GM11168 (cell line): Measurements from ENCODE around the gene SMTN.
"Not testable (repeated sequence)": the region's sequence is repeated elsewhere in the genome, so short reads cannot be mapped to it uniquely, and the experiment has no call there.

ENCODE experiments used
- in situ Hi-C: fragments of 300-500 bp; cut with MboI; formaldehyde crosslinking; loops from one replicate; pipeline ENCODE4 v1.12.0; 2022; ENCODE audit warnings: low sequenced_read_pairs; ENCODE audit not compliant: unreplicated experiment

The SMTN gene

DNA sequence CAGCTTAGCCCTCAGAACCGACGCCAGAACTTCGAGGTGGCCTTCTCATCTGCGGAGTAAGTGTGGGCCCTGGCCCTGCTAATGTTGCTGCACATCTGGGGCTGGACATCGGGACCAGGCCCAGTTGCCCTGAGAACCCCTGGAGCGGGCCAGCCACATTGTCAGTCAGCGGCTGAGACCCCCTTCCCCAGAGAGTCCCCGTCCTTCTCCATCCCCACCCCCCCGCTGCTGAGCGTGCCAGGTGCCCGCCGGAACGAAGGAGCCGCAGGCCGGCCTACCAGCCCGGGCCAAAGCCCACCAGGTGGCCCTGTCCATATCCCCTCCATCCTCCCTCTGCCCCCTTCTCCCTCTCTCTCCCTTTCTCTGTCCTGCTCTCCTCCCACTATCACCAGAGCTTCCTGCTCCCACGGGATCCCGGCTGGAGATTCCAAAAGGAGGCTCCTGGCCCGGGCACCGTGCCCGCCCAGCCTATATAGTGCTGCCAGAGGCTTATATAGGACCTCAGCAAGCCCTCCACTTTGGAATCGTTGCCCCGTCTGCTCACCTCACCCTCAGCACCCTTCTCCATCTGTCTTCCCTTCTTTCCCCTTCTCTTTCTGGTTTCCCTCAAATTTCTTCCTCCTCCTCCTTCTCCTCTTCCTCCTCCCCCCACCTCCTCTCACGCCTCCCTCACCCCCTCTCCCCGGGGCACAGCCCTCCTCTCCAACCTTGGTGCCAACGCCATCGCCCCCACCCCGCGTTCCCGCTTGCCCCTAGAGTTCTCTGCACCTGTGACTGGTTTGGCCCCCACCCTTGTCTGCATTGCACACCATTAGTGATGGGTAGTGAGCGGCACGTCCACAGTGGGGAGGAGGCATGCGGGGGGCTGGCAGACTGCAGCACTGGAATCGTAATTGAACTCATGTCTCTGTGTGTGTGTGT is 19.0 kb downstream of the SMTN start:
- in situ Hi-C loops: loop anchor here (10.0 kb wide), 1 partner anchor 165 kb away; no protein-coding TSS in a partner anchor

GRCh38 chr22:31100762-31101525 is 19.8 kb downstream of the SMTN start:
- in situ Hi-C loops: no loop called here

- in situ Hi-C loops: no loop called here
Measured at GRCh38 chr22:31102441-31103081, 21.4 kb downstream of the SMTN start.

- in situ Hi-C loops: no loop called here
Measured at GRCh38 chr22:31103111-31103510, 22.0 kb downstream of the SMTN start.

- in situ Hi-C loops: no loop called here
Measured at GRCh38 chr22:31103899-31104694, 23.0 kb downstream of the SMTN start.

GRCh38 chr22:31104869-31105268 is 23.8 kb downstream of the SMTN start:
- in situ Hi-C loops: no loop called here

DNA sequence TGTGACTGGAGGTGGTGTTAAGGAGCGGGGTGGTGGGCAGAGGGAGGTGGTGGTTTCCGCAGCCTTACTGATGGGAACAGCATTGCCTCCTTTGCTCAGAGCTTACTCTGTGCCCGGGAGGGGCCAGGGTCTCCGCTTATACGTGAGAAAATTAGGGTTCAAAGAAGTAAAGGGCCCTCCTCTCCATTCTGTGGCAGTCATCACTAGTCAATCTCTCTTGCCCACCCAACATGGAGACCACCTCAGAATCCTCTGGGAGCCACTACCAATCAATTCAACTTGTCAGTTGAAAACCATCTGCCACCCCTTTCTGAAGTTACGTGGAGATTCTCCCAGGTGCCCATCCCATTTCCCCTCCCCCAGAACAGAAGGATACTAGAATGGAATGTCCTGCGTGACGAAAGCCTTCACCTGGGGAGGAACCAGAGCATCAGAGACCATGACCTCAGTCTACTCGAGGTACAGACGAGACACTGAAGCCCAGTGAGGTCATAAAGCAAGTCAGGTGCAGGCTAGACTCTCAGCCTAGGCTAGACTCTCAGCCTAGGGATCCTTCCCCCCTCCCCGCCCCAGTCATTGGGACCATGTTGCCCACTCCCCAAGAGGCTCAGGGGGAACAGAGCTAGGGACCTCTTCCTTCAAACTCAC is 24.3 kb downstream of the SMTN start:
- in situ Hi-C loops: no loop called here

DNA sequence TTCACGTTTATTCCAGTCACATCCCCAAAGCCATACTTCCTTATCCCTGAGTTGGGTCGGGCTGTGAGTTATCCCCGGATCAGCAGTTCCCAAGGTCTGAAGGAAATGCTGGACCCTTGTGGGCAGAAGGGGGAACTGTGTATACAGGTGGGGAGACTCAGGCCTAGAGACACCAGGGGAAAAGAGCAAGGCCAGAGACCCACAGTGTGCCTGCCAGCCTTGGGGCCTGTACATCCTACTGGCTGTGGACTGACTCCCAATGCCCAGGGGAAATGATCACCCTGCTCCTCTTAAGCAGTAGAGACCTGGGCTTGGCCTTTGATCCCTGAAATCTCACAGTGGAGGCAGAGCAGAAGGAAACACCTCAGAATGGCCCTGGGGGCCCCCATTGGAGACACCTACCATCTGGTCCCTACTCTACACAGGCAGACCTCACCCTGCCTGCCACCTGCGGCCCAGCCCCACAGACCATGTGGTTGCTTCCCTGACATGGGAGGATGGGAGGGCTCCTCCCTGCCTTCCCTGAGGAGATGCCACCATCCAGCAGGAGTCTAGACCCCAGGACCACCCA is 25.0 kb downstream of the SMTN start:
- in situ Hi-C loops: no loop called here

DNA sequence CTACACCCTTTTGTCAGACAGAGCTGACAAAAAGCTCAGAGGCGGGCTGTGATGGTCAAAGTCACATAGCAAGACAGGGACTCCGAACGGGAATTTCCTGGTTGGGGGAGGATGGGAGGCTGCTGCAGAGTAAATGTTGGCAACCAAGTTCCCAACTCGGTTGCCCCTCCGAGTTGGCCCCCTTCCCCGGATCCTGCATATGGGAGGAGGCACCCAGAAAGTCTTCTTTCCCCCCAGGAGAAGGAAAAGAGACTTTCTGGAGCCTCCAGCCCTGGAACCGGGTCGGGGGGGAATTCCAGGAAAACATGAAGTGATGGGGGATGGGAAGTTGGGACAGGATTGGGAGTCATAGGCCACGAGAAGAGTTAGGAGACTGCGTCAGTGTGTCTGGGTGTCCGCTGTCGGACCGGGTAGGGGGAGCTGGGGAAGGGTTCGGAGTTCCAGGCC is 25.6 kb downstream of the SMTN start:
- in situ Hi-C loops: no loop called here

GRCh38 chr22:31107178-31107893 is 26.2 kb downstream of the SMTN start, which contains the start of gene SELENOM:
TSS of gene SELENOM (minus strand) at chr22:31107568. CDS start at chr22:31107505, 63 bp downstream.
- in situ Hi-C loops: no loop called here

DNA sequence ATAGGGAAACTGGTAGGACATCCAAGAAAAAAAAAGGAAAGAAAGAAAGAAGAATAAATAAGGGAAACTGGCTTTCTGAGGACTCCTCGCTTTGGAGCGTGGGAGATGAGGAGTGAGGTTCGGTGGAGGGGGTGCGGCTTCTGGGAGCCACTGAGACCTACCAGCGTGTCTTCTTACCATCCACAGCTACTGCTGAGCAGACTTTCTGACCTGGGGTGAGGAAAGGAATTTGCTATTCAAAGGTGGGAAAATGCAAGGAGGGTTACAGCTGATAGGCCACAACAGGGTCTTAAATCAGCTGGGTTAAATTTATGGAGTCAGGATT is 26.7 kb downstream of the SMTN start:
- in situ Hi-C loops: no loop called here

GRCh38 chr22:31112547-31113091 is 31.5 kb downstream of the SMTN start:
- in situ Hi-C loops: not testable (repeated sequence)

DNA sequence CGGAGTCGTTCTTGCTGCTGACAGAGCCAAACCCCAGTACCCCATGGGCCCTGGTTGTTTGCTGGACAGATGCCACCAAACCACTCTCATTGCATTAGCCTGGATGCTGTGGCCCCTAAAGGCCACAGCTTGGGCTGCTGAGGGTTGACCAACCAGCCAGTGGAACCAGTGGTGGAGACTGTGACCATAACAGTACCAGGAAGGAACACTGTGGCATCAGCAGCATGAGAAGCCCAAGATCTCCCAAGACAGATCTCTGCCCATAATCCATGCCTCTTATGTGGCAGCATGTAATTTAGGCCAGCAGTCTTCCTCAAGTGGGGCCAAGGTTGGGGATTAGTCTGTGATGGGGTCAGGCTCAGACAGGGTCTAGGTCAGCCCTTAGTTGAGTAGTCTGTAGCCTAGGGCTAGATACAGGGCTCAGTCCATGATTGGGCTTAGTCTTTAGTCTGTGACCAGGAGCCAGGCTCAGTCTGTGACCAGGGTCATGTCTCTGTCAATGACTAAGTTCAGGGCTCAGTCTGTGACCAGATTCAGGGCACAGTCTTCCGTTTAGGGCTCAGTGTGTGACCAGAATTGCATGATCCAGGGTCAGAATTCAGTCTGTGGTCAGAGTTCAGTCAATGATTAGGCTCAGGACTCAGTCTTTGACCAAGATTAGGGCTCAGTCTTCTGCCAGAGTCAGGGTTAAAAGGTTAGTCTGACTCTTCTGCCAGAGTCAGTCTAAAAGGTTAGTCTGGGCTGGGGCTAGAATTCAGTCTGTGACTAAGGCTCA is 37.1 kb downstream of the SMTN start:
- in situ Hi-C loops: no loop called here

DNA sequence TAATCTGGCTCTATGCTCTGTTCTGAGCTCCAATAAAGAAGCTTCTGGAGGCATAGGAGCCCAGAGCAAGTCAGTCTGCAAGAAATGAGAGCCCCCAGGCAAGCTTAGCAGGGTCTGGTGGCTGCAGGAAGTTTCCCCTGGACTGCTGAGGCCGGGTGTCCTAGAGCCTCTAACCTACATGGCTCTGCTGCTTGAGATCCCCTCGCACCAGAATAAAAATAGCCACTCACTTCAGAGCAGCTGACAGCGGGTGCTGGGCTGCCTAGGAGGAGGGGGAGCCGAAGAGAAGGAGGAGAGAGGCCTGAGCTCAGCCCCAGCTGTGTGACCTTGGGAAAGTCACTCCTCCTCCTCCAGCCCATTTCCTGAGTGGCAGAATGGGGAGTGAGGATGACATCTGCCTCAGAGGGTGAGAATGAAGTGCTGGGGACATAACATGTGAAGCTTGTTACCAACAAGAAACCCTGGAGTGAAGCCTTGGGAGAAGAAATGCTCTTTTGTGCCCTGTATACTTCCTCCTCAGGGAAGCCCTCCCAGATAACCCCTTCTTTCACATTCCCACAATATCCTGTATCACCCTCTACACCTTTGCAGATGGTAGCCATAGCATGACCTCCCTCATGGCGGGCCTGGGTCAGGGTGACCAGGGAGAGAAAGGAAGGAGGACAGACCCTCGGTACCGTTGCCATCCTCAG is 38.1 kb downstream of the SMTN start:
- in situ Hi-C loops: no loop called here

- in situ Hi-C loops: no loop called here
Measured at GRCh38 chr22:31120230-31120629, 39.1 kb downstream of the SMTN start.

DNA sequence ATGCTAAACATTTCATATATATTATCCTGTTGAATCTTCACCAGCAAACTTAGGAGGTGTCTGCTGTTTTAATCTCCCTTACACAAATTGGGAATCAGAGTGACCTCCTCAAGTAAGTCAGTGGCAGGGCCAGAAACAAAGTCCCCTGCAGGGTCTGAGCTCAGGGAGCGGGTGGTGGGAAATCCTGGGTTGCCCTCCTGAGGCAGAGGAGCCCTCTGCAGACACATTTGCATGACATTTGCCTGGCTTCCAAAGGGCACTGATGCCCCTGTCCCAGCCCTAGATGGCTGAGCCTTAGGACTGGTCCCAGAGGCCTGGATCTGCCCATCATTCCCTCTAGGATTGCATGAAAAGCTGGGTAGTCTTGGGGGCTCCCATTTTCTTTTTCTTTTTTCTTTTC is 39.5 kb downstream of the SMTN start:
- in situ Hi-C loops: no loop called here

DNA sequence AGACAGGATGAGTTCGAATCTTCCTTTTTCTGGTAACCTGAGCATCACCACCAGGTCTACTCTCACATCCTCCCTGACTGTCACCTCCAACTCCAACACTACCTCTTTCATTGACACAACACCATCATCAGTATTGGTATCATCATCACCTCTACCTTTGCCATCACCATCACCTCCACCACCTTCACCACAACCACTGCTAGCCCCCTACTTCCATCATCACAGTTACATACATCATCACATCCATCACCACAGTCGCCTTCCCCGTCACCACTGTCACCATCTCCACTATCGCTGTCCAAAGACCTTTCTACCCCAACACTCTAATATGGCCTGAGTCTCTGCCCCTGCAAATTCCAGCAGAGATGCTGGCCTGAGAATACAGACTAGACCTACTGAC is 40.3 kb downstream of the SMTN start:
- in situ Hi-C loops: no loop called here
